Esophagus squamous epithelium (tissue), 4 donors: Measurements from ENCODE around the gene TPPP.

ENCODE experiments used
- POLR2A ChIP-seq, 4 donors: fragments of 450-650 bp; IDR thresholded peaks; one replicate each; pipeline ENCODE4 v1.6.1; 2017; ENCODE audit warnings: antibody characterized with exemption in 4 of 4, mild to moderate bottlenecking in 4 of 4, moderate library complexity in 3 of 4
- TF ChIP-seq, protein P1 (sequence below), 6 experiments: fragments of 450-650 bp in 4 of 6; fragments of 200-600 bp in 2 of 6; sonication (generic) in 2 of 6; IDR thresholded peaks; one replicate each; pipeline ENCODE4 v1.5.1; 2016 to 2019; ENCODE audit warnings: antibody characterized with exemption in 6 of 6, mild to moderate bottlenecking in 4 of 6, moderate library complexity in 4 of 6

DNA sequence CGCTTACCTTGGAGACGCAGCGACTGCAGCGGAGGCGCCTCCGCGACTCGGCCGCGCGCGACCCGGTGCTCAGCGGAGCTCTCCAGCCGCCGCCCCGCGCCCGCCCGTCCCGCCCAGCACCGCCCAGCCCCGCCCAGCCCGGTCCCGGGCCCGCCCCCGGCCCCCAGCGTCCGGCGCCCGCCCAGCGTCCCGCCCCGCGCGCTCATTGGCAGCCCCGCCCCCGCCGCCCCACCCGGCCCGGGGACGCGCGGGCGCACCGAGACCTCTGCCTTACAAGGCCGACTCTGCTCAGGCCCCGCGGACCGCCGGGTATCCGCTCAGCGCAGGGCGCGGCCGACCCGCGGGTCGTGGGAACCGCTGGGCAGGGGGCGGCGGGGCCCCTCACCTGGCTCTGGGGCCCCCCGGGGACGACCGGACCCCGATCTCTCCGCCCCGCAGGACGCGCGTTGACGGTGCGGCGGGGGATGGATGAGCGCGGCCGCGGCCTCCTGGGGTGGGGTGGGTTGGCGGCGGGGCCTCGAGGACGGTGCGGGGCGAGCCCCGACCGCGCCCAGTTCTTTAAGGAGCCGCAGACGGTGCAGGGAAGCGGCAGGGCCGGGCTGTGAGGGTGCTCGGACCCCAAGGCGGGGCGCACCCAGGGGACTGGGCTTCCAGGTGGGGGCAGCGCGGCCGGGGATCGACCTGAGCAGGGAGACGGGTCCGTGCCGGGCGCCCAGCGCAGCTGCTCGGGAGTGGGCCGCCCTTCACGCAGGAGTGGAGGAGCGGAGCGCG, at the start of gene TPPP:
- TF ChIP-seq, protein P1, sequence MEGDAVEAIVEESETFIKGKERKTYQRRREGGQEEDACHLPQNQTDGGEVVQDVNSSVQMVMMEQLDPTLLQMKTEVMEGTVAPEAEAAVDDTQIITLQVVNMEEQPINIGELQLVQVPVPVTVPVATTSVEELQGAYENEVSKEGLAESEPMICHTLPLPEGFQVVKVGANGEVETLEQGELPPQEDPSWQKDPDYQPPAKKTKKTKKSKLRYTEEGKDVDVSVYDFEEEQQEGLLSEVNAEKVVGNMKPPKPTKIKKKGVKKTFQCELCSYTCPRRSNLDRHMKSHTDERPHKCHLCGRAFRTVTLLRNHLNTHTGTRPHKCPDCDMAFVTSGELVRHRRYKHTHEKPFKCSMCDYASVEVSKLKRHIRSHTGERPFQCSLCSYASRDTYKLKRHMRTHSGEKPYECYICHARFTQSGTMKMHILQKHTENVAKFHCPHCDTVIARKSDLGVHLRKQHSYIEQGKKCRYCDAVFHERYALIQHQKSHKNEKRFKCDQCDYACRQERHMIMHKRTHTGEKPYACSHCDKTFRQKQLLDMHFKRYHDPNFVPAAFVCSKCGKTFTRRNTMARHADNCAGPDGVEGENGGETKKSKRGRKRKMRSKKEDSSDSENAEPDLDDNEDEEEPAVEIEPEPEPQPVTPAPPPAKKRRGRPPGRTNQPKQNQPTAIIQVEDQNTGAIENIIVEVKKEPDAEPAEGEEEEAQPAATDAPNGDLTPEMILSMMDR (IDR thresholded peaks at IDR 0.05), result peak in 1 of 6 experiments; percentile 12
- peak in 3 of 4 donors; percentile 46 to 85 (median 61) for TF ChIP-seq POLR2A (IDR thresholded peaks at IDR 0.05)
